HG03066 (cell line): ENCODE measurements around the gene TMPRSS4.

Source experiments
- ATAC-seq: cut with Tn5 transposase; IDR thresholded peaks from one replicate; pipeline ENCODE4 v1.9.1; 2021; ENCODE audit warnings: low read depth; ENCODE audit not compliant: unreplicated experiment

Gene TMPRSS4

GRCh38 chr11:118100691-118101232 lies 23.9 kb downstream of the TMPRSS4 start:
- ATAC-seq, result no peak

GRCh38 chr11:118102721-118103261 lies 25.9 kb downstream of the TMPRSS4 start:
- no peak for ATAC-seq

GRCh38 chr11:118104491-118104890 lies 27.6 kb downstream of the TMPRSS4 start:
- ATAC-seq, result no peak

- ATAC-seq, result no peak
Observed at GRCh38 chr11:118105657-118106305, 28.9 kb downstream of the TMPRSS4 start.

- ATAC-seq, result no peak
Observed at GRCh38 chr11:118106789-118107335, 30.0 kb downstream of the TMPRSS4 start.

GRCh38 chr11:118108513-118108912 lies 31.6 kb downstream of the TMPRSS4 start:
- no peak for ATAC-seq

- ATAC-seq, result no peak
Observed at GRCh38 chr11:118109231-118109630, 32.4 kb downstream of the TMPRSS4 start.

GRCh38 chr11:118111019-118111743 lies 34.3 kb downstream of the TMPRSS4 start:
- no peak for ATAC-seq

- ATAC-seq, result no peak
Observed at GRCh38 chr11:118111744-118112035, 34.8 kb downstream of the TMPRSS4 start.

GRCh38 chr11:118112711-118113430 lies 36.0 kb downstream of the TMPRSS4 start:
- no peak for ATAC-seq

GRCh38 chr11:118114266-118114665 lies 37.4 kb downstream of the TMPRSS4 start:
- no peak for ATAC-seq

GRCh38 chr11:118115048-118115447 lies 38.2 kb downstream of the TMPRSS4 start:
- ATAC-seq, result no peak

- ATAC-seq, result no peak
Observed at GRCh38 chr11:118117790-118118601, 41.1 kb downstream of the TMPRSS4 start.

GRCh38 chr11:118120793-118121192 lies 43.9 kb downstream of the TMPRSS4 start:
- no peak for ATAC-seq

- ATAC-seq, result no peak
Observed at GRCh38 chr11:118124929-118125535, 48.2 kb downstream of the TMPRSS4 start.

GRCh38 chr11:118126082-118126838 lies 49.4 kb downstream of the TMPRSS4 start:
- no peak for ATAC-seq

GRCh38 chr11:118128310-118128709 lies 51.4 kb downstream of the TMPRSS4 start:
- ATAC-seq, result no peak

GRCh38 chr11:118128721-118129470 lies 52.0 kb downstream of the TMPRSS4 start:
- ATAC-seq, result no peak
